MG63 (cell line): ENCODE results near the gene ARL5A. TPM values are rescaled to one million over a fixed set of nuclear protein-coding genes. Genes with fewer than 3 reads are reported as not detected.

Experiments
- DNase-seq: peaks from one replicate; pipeline ENCODE4 v3.0.0-alpha.2; 2020
- H3K27me3 ChIP-seq: fragments of 250-450 bp; sonication (Bioruptor Pico); 2 replicates; pipeline ENCODE4 v1.5.1; 2020; ENCODE audit warnings: mild to moderate bottlenecking, moderate library complexity
- H3K36me3 ChIP-seq: fragments of 250-450 bp; sonication (Bioruptor Pico); 2 replicates; pipeline ENCODE4 v1.5.1; 2020; ENCODE audit warnings: mild to moderate bottlenecking, moderate library complexity
- H3K4me3 ChIP-seq: fragments of 250-450 bp; sonication (Bioruptor Pico); 2 replicates; pipeline ENCODE4 v1.5.1; 2020; ENCODE audit warnings: mild to moderate bottlenecking, moderate library complexity
- H3K9me3 ChIP-seq: fragments of 250-450 bp; sonication (Bioruptor Pico); 2 replicates; pipeline ENCODE4 v1.5.1; 2020; ENCODE audit warnings: mild to moderate bottlenecking, moderate library complexity
- total RNA-seq: library from RNA; depleted of rRNA; stranded (reverse); fragments of >200 nt; shearing (Covaris generic); gene quantifications from 2 replicates; pipeline ENCODE4 v1.2.3, GENCODE V29; 2014; ENCODE audit warnings: low replicate concordance; rRNA removed

The ARL5A gene
- total RNA-seq, 1 experiment from 2014 or later: 36.8 TPM

DNA sequence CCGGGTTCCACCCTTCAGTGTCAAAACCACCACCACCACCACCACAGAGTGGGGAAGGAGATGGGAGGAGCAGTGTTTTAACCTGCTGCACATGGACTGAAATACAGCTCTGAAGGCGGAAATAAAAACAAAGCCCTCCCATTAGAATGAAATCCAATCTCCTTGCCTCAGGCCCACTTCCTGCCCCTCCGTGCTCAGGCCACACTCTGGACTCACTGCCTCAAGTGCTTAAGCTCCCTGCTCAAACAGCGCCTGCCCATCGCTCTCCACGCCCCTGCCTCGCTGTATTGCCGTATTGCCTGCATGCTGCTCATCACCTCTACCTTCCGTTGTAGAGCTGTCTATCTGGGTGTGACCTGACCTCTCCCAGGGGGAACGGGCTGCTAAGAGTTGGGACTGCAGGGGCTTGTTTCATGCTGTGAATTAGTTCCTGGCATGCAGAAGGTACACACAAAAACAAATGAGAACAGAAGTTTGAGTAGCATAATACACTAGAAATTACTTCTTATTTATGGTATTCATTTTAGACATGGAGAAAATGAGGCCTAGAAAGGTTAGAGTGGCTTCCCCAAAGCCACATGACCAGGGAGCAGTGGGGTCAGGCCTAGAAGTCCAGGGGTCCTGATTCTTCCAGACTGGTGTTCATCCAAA is 62.3 kb downstream of the ARL5A start:
- Histone ChIP-seq H3K4me3 (no peak overlapping the region), H3K27me3 (no peaks in the 10 kb centered on the region)

DNA sequence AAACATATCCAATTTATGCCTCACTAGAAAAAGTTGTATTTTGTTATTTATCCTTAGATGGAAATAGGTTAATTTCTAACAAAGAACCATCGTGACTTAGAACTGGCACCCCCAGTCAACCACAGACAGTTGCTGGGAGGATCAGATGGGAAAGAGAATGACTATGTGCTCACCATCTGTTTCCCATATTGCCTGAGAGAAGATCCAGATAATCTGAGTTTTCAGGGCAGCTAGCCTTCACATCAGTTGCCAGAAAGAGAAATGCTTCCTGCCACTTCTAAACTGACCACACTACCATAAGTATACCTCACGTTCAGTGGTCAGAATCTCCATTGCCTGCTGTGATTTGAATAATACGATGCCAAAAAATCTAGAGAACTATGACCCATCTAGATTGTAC is 65.5 kb downstream of the ARL5A start:
- H3K27me3 ChIP-seq: no peaks in the 10 kb centered on the region
- no peaks in the 10 kb centered on the region for H3K9me3 ChIP-seq
- no peaks in the 10 kb centered on the region for H3K36me3 ChIP-seq
- DNase-seq: no peak
- H3K4me3 ChIP-seq: no peak overlapping the region

More for the DNA sequence above, 62.3 kb downstream of the ARL5A start:
- DNase-seq: no peak
- no peaks in the 10 kb centered on the region for H3K9me3 ChIP-seq
- H3K36me3 ChIP-seq: no peaks in the 10 kb centered on the region

DNA sequence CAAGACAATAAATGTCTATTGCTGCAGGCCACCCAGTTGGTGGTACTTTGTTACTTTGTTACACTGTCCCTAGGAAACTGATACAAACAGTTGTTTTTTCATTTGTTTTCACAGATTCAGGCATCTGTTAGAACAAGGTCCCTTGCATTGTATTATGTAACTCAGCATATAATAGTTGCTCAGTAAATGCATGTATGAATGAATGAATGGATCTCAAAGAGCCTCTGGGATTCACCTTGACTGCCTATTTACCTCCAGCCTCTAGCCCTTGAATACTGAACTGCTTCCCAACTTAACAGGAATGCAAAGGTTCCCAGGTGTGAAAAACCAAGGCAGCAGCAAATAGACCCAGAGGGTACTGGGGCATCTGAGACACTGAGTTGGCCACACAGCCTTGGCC is 66.5 kb downstream of the ARL5A start:
- no peak overlapping the region for H3K4me3 ChIP-seq
- no peak for DNase-seq
- no peaks in the 10 kb centered on the region for H3K9me3 ChIP-seq
- no peaks in the 10 kb centered on the region for H3K27me3 ChIP-seq
- H3K36me3 ChIP-seq: no peaks in the 10 kb centered on the region

DNA sequence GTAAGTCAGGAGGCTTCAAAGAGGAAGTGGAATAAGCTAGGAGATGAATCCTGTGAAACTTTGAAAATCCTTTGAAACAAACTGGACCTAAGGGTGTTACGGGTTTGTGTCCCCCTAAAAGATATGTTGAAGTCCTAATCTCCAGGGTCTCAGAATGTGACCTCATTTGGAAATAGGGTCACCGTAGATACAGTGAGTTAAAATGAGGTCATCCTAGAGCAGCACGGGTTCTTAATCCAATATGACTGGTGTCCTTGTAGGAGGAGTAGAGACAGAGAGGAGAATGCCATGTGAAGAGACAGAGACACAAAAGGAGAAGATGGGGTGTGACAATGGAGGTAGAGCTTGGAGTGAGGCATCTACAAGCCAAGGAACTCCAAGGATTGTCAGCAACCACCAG is 67.0 kb downstream of the ARL5A start:
- Histone ChIP-seq H3K9me3 (no peaks in the 10 kb centered on the region), H3K36me3 (no peaks in the 10 kb centered on the region), H3K4me3 (no peak overlapping the region), H3K27me3 (no peaks in the 10 kb centered on the region)
- DNase-seq: no peak

DNA sequence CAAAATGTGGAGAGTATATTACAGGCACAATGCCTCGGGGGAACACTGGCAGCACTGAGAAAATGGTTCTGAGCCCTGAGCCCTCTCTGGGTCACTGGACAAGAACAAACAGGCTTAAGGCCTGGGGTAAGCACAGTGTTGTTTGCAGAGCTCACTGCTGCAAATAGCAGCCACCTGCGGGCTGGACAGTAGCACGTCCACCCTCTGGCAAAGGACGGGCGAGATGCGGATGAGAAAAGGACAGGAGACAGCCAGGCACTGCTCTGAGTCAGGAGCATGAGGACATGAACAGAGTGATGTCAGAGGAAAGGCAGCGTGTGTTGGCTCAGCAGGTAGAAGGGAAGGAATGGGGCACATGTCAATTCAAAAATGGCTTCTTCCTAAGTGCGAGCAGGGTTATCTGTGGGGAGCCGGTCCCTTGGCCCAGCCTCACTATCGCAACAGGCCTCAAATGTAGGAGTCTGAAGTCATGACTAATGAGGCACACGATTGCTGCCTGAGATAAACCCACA is 68.0 kb downstream of the ARL5A start:
- H3K36me3 ChIP-seq: no peaks in the 10 kb centered on the region
- H3K27me3 ChIP-seq: no peaks in the 10 kb centered on the region
- no peaks in the 10 kb centered on the region for H3K9me3 ChIP-seq
- no peak for DNase-seq
- H3K4me3 ChIP-seq: no peak overlapping the region

DNA sequence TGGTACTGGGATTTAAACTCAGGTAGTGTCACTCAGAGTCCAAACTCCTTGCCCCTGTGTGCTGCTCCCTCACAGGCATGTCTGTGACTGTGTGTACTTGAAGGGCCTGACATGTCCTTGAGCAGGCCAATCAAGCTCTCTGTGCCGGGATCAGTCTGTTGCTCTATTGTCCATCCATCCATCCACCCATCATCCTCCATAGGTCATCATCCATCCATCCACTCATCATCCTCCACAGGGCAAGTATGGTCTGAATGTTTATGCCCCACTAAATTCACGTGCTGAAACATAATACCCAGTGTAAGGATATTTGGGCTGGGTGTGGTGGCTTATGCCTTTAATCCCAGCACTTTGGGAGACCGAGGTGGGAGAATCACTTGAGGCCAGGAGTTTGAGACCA is 69.5 kb downstream of the ARL5A start:
- no peak for DNase-seq
- no peaks in the 10 kb centered on the region for H3K9me3 ChIP-seq
- H3K27me3 ChIP-seq: no peaks in the 10 kb centered on the region
- H3K4me3 ChIP-seq: no peak overlapping the region
- no peaks in the 10 kb centered on the region for H3K36me3 ChIP-seq

DNA sequence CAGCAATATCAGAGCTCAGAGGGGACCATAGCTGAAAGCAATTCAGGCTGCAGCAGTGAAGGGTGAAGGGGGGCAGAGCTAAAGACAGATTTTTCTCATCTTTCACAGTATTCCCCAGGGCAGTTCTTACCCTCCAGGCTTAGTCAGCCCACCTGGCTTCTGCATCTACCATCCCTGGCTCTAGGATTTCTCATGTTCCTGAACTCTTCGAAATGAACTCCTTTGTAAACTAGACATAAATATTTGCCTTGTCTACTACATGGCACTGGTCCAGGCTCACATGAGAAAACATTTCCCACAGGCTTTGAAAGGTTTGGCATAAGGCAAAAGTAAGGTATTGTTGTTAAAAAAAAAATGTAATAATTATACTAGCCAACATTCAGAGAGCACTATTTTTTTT is 70.4 kb downstream of the ARL5A start:
- no peaks in the 10 kb centered on the region for H3K36me3 ChIP-seq
- no peak overlapping the region for H3K4me3 ChIP-seq
- no peaks in the 10 kb centered on the region for H3K9me3 ChIP-seq
- no peaks in the 10 kb centered on the region for H3K27me3 ChIP-seq
- no peak for DNase-seq

DNA sequence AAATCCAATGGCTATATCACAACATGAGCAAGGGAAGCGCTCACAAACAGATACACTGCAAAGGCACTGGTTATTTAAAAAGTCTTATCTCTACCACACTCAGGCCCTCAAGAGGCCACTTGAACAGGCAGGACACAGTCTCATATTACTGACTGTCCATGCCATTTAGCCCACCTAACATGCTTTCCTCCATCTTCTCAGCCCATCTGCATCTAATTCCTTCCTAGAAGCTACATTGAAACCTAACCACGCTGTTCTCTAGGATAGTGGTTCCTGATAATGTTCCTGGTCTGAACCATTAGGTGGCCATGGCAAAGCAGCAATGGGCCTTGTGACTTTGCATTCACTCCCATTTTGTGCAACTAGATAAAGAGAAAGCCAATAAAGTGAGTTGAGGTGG is 71.4 kb downstream of the ARL5A start:
- no peaks in the 10 kb centered on the region for H3K36me3 ChIP-seq
- no peak overlapping the region for H3K4me3 ChIP-seq
- DNase-seq: no peak
- H3K27me3 ChIP-seq: no peaks in the 10 kb centered on the region
- no peaks in the 10 kb centered on the region for H3K9me3 ChIP-seq

DNA sequence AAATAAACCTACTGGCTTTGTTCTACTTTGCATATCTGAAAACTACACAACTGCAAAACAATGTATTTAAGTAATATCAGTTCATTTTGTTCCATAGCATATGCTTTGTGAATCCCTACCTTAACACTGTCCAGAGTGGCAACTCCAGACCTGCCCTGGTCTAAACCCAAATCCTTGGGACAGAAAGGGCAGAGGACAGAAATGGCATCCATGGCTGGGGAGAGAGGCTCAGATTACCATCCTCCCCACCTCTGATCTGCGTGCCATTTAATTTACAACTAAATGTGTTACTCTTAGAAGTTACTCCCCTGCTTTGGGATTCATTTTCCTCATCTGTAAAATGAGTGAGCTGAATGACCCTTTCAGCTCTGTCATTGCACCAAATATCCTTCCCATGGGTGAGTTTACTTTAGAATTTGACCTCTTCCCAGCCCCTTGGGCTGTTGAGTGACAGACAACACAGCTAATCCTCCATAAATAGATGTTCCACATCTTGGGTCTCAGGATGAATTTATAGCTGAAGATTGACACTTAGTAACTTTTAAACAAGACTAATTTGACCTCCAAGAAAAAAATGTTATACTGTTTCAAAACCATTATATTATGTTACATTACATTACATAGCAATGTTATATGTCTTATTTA is 73.8 kb downstream of the ARL5A start:
- no peaks in the 10 kb centered on the region for H3K36me3 ChIP-seq
- H3K27me3 ChIP-seq: no peaks in the 10 kb centered on the region
- DNase-seq: no peak
- no peaks in the 10 kb centered on the region for H3K9me3 ChIP-seq
- no peak overlapping the region for H3K4me3 ChIP-seq

DNA sequence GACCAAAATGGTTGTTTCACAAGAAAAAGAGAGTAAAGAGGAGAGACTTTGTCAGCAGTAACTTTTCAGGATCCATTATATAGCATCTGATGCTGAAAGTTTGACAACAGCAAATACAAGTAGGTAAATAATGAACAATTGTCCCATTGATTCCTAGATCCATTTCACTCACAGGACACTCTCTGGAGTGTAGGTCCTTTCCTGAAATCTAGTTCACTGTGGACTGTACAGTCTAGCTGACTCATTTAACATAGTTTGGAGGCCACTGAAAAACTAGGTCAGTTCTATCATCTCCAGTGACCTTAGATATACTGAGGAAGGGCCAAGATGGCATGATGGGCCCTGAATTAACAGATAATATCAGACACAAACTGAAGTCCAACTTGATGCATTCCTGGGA is 74.7 kb downstream of the ARL5A start:
- H3K4me3 ChIP-seq: no peak overlapping the region
- no peaks in the 10 kb centered on the region for H3K27me3 ChIP-seq
- no peaks in the 10 kb centered on the region for H3K9me3 ChIP-seq
- H3K36me3 ChIP-seq: no peaks in the 10 kb centered on the region
- no peak for DNase-seq

Other genes with a start within 250 kb of the ARL5A start
- gene NEB, start 93.9 kb downstream of the ARL5A start, total RNA-seq: not detected in 2 replicates